Neural cell (in vitro differentiated cells): Measurements from ENCODE around the gene GET4. TPM values are rescaled to one million over a fixed set of nuclear protein-coding genes. Genes with fewer than 3 reads are reported as not detected.

Source experiments
- H2AFZ ChIP-seq: fragments of 200-600, 300-800 bp; sonication (generic), shearing (Covaris generic); 2 replicates; pipeline ENCODE4 v1.6.0; 2014; ENCODE audit warnings: low read depth, mild to moderate bottlenecking, antibody characterized with exemption, low read length, moderate library complexity
- H3F3A ChIP-seq: fragments of 200-600 bp; shearing (Covaris generic); 2 replicates; pipeline ENCODE4 v1.6.1; 2016; ENCODE audit warnings: mild to moderate bottlenecking, moderate library complexity, mixed read lengths, antibody characterized with exemption, low read length; ENCODE audit not compliant: insufficient read depth, poor library complexity, severe bottlenecking
- H3K27ac ChIP-seq: fragments of 200-600, 300-800 bp; sonication (generic), shearing (Covaris generic); 2 replicates; pipeline ENCODE4 v1.5.1; 2014; ENCODE audit warnings: mild to moderate bottlenecking, low read length, moderate library complexity
- H3K27me3 ChIP-seq: fragments of 300-800, 200-600 bp; sonication (generic), shearing (Covaris generic); 2 replicates; pipeline ENCODE4 v1.6.0; 2014; ENCODE audit warnings: mild to moderate bottlenecking, low read depth, low read length, moderate library complexity; ENCODE audit not compliant: insufficient read depth
- H3K36me3 ChIP-seq: fragments of 300-800, 200-600 bp; sonication (generic), shearing (Covaris generic); 2 replicates; pipeline ENCODE4 v1.5.1; 2014; ENCODE audit warnings: mild to moderate bottlenecking, antibody characterized with exemption, low read length, moderate library complexity; ENCODE audit not compliant: insufficient read depth
- H3K4me2 ChIP-seq: fragments of 300-800, 200-600 bp; sonication (generic), shearing (Covaris generic); 2 replicates; pipeline ENCODE4 v1.6.0; 2014; ENCODE audit warnings: mild to moderate bottlenecking, low read length
- H3K4me3 ChIP-seq: fragments of 300-800, 200-600 bp; sonication (generic), shearing (Covaris generic); 2 replicates; pipeline ENCODE4 v1.5.1; 2014; ENCODE audit warnings: mild to moderate bottlenecking, low read length, moderate library complexity
- H3K79me2 ChIP-seq: fragments of 200-600 bp; shearing (Covaris generic); replicated peaks from 2 replicates; pipeline ENCODE4 v1.6.0; 2014; ENCODE audit warnings: mild to moderate bottlenecking, low read length, moderate library complexity; ENCODE audit not compliant: insufficient read depth
- H3K9ac ChIP-seq: fragments of 300-800, 200-600 bp; sonication (generic), shearing (Covaris generic); 2 replicates; pipeline ENCODE4 v1.6.1; 2016; ENCODE audit warnings: mild to moderate bottlenecking, low read length, mixed read lengths
- H3K9me2 ChIP-seq: fragments of 200-600 bp; shearing (Covaris generic); 2 replicates; pipeline ENCODE4 v1.6.1; 2016; ENCODE audit warnings: mild to moderate bottlenecking, low read length, mixed read lengths; ENCODE audit not compliant: insufficient read depth
- H3K9me3 ChIP-seq: fragments of 200-600, 300-800 bp; sonication (generic), shearing (Covaris generic); 2 replicates; pipeline ENCODE4 v1.6.1; 2016; ENCODE audit warnings: mild to moderate bottlenecking, mixed run types, low read length, moderate library complexity, mixed read lengths
- H4K20me1 ChIP-seq: fragments of 200-600 bp; shearing (Covaris generic); 2 replicates; pipeline ENCODE4 v1.6.1; 2016; ENCODE audit warnings: mild to moderate bottlenecking, mixed run types; ENCODE audit not compliant: insufficient read depth
- CTCF ChIP-seq: fragments of 450-650 bp; IDR thresholded peaks from 2 replicates; pipeline ENCODE4 v1.5.1; 2014; ENCODE audit warnings: antibody characterized with exemption, mild to moderate bottlenecking, moderate library complexity; ENCODE audit not compliant: poor library complexity, severe bottlenecking
- EP300 ChIP-seq: fragments of 450-650 bp; conservative IDR thresholded peaks from 2 replicates; pipeline ENCODE4 v1.6.1; 2014; ENCODE audit warnings: antibody characterized with exemption, mild to moderate bottlenecking, moderate library complexity; ENCODE audit not compliant: poor library complexity, severe bottlenecking
- EZH2 ChIP-seq: fragments of 200-600, 300-800 bp; shearing (Covaris generic), sonication (generic); IDR thresholded peaks from 2 replicates; pipeline ENCODE4 v1.6.1; 2014; ENCODE audit warnings: antibody characterized with exemption, low read length, borderline replicate concordance, mild to moderate bottlenecking; ENCODE audit not compliant: insufficient read depth, poor library complexity, severe bottlenecking
- MXI1 ChIP-seq: fragments of 450-650 bp; conservative IDR thresholded peaks from 2 replicates; pipeline ENCODE4 v1.6.1; 2014; ENCODE audit warnings: antibody characterized with exemption, mild to moderate bottlenecking; ENCODE audit not compliant: poor library complexity, severe bottlenecking
- POLR2AphosphoS5 ChIP-seq: IDR thresholded peaks from 2 replicates; pipeline ENCODE4 v1.6.1; 2012
- RAD21 ChIP-seq: fragments of 450-650 bp; conservative IDR thresholded peaks from 2 replicates; pipeline ENCODE4 v1.6.1; 2014; ENCODE audit warnings: antibody characterized with exemption, mild to moderate bottlenecking, moderate library complexity
- REST ChIP-seq: IDR thresholded peaks from 2 replicates; pipeline ENCODE4 v1.6.1; 2012; ENCODE audit warnings: borderline replicate concordance
- SMC3 ChIP-seq: fragments of 450-650 bp; conservative IDR thresholded peaks from 2 replicates; pipeline ENCODE4 v1.6.1; 2014; ENCODE audit warnings: antibody characterized with exemption, mild to moderate bottlenecking, moderate library complexity; ENCODE audit not compliant: poor library complexity
- TAF1 ChIP-seq: IDR thresholded peaks from 2 replicates; pipeline ENCODE4 v1.6.1; 2012; ENCODE audit warnings: low read depth
- polyA plus RNA-seq: library from polyadenylated mRNA; depleted of rRNA; stranded (reverse); fragments of >200 nt; gene quantifications from 2 replicates; pipeline ENCODE4 v1.2.3, GENCODE V29; 2014

The GET4 gene
- polyA plus RNA-seq, 1 donor from 2014 or later = 63.8 TPM

- Histone ChIP-seq H2AFZ (no peak overlapping the region), H3K9me3 (no peaks in the 10 kb centered on the region), H3K27me3 (no peaks in the 10 kb centered on the region), H3K27ac (no peak overlapping the region), H3K4me2 (no peak overlapping the region), H3K9ac (no peak overlapping the region), H4K20me1 (no peaks in the 10 kb centered on the region), H3K9me2 (no peaks in the 10 kb centered on the region), H3F3A (no peaks in the 10 kb centered on the region), H3K4me3 (no peak overlapping the region), H3K36me3 (no peaks in the 10 kb centered on the region), H3K79me2 (no peaks in the 10 kb centered on the region)
- TF ChIP-seq SMC3 (no peak), MXI1 (no peak), RAD21 (no peak), POLR2AphosphoS5 (no peak), REST (no peak), CTCF (no peak), EP300 (no peak), EZH2 (no peak), TAF1 (no peak)
These were observed 18.6 kb downstream of the GET4 start for GRCh38 chr7:894927-895450.

GRCh38 chr7:895451-896052, 19.2 kb downstream of the GET4 start:
- Histone ChIP-seq H3K4me3 (no peak overlapping the region), H4K20me1 (no peaks in the 10 kb centered on the region), H3F3A (no peaks in the 10 kb centered on the region), H3K4me2 (no peak overlapping the region), H3K79me2 (no peaks in the 10 kb centered on the region), H3K9me2 (no peaks in the 10 kb centered on the region), H2AFZ (no peak overlapping the region), H3K9ac (no peak overlapping the region), H3K9me3 (no peaks in the 10 kb centered on the region), H3K27me3 (no peaks in the 10 kb centered on the region), H3K36me3 (no peaks in the 10 kb centered on the region), H3K27ac (no peak overlapping the region)
- no peak for TF ChIP-seq POLR2AphosphoS5
- TF ChIP-seq TAF1 = no peak
- no peak for TF ChIP-seq CTCF
- TF ChIP-seq EZH2 = no peak
- TF ChIP-seq REST = no peak
- no peak for TF ChIP-seq EP300
